ENCODE measurements around the gene MED29.

- TF ChIP-seq POLR2A (IDR thresholded peaks at IDR 0.05; ENCODE audit: low read length) (peak; percentile 86), GATA1 (IDR thresholded peaks at IDR 0.05; ENCODE audit: low read depth, low read length) (no peak)
These were observed 19.0 kb downstream of the MED29 start for GRCh38 chr19:39410017-39410830.

Data from erythroblast (primary cell).